Activated naive CD8-positive, alpha-beta T cell treated with anti-CD3 and anti-CD28 coated beads, Interleukin-2, amount 50 U/mL, for 16 hours (primary cell): ENCODE measurements around the gene ST7.

Source experiments
- DNase-seq: peaks from one replicate; pipeline ENCODE4 v3.0.0-alpha.2; 2020; ENCODE audit warnings: low read depth, low spot score

Gene ST7

DNA sequence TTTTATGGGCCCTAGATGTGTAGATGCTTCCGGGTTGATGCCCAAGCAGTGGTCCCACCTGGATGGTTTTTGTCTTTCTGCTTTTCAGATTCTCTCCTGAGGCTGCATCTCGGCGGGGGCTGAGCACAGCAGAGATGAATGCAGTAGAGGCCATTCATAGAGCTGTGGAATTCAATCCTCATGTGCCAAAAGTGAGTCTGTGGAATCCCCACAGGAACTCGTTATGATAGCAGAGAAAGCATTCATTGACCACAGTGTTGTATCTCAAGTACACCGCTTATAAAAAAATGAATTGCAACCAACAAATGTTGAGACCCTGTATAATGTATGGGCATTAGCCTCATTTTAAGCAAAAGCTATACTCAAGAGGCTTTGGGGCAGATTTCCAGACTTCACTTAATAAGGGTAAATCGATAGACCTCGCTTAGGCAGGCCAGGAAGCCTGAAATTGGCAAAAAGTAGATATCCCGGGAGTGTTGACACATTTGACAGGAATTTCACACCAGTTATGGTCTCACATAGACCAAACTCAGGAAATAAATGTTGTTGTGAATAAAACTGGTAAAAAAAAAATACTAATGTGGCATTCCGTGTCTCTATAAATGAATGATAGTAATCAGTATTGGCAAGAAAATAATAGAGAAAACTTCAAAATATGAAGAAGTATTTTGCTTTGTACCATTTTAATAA is 237.6 kb downstream of the ST7 start:
- DNase-seq = no peak

- DNase-seq = no peak
Observed at GRCh38 chr7:117192108-117192507, 238.8 kb downstream of the ST7 start.

GRCh38 chr7:117193564-117193963 is 240.3 kb downstream of the ST7 start:
- DNase-seq = no peak

DNA sequence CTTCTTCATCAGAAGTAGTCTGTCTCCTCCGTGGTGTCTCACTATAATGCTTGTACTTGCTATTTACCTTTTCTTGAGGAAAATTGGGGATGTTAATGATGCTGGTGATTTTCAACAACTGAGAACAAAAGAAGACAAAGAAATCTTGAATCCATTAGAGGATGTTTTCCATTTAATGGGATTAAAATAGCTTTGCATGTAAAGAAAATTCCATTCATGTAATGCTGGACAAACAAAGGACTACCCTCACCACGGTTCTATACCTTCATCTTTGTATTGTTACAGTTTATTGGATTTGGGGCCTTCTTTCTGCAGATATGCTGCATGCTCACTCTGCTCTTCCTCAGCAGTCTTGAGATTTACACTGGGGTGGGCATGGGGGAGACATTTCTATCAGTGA is 241.1 kb downstream of the ST7 start:
- DNase-seq = no peak

GRCh38 chr7:117195361-117196029 is 242.2 kb downstream of the ST7 start:
- DNase-seq = no peak

GRCh38 chr7:117200132-117200531 is 246.8 kb downstream of the ST7 start:
- DNase-seq = no peak

DNA sequence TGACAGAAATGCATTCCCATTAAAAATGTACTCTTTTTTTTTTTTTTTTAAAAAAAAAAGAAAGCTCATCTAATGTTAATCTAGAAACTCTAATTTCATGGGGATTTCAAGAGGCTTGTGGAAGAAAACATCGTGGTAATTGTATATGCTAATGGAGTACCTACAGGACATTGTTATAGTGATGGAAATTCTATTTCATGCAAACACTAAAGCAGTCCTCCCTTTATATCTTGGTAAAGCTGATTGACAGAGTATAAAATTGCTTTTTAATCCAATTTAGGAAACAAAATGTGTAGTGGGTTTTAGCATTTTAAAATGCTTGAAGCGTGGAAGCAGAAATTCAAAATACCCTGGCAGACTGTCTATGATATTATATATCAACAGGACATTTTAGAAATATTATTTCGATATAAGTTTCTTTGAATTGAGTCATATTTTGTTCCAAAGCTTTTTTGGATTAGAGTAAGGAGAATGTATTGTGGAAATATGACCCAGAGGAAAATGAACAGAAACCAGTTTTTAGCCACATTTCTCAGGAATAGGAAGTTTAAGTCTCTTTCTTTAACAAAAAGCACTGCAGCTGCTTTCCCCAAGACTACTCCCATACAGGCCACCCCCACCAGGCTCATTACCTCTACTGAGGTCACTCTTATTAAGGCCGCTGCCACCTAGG is 247.6 kb downstream of the ST7 start:
- no peak for DNase-seq

GRCh38 chr7:117202511-117202910 is 249.2 kb downstream of the ST7 start:
- DNase-seq = no peak

- DNase-seq = no peak
Observed at GRCh38 chr7:117203205-117203604, 249.9 kb downstream of the ST7 start.

DNA sequence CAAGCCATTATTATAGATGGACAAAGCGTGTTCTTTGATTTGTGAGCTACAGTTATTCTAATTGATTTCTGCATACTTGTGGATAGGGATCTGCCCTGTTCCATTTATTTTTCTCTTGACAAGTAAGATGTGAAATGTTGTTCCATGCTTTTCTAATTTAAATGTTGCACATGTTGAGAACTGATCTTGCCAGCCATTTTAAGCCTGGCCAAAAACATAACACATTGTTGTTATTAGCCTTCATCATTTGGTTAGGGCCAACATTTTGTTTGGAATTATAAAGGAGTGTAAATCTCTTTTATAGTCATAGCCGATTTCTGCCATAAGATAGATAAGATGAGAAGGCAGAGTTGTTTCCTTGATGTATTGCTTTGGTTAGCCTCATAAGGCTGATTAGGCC is 252.6 kb downstream of the ST7 start:
- no peak for DNase-seq

GRCh38 chr7:117208257-117208656 is 255.0 kb downstream of the ST7 start:
- no peak for DNase-seq

DNA sequence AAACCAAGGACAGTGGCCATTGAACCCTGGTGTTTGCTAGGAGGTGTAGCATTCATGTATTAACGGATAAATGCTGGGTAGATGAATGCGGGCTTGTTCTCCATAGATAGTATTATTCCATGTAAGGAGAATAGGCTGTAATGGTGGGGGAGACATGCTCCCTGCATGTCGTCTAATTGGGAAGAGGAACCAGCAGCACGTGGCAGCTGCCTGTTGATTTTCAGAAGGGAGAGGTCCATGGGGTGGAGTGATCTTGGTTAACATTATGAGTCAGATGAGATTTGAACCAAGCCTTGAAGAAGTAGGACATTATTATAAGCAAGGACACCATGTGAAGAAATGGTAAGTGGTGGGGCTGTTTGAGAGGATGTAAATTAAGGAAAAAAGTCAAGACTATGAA is 257.1 kb downstream of the ST7 start:
- DNase-seq = no peak

GRCh38 chr7:117210908-117211307 is 257.6 kb downstream of the ST7 start:
- no peak for DNase-seq

DNA sequence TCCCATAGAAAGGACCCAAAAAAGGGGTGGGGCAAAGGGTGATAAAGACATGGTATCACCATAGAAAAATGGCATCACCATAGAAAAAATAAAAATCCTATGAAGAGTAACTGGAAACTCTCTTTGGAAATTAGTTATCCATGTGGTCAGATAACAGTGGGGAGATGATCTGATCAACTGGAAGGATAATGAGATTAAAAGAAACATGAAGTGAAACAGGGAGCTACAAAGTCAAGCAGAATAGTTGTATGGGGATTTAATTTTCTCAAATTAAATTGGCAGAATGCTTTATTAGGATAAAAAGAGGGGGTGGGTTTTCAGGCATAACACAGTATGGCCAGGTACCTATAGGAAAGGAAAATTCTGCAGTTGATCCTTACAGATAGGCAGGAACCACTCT is 258.3 kb downstream of the ST7 start:
- DNase-seq = no peak

- DNase-seq = no peak
Observed at GRCh38 chr7:117212969-117213877, 259.9 kb downstream of the ST7 start.

DNA sequence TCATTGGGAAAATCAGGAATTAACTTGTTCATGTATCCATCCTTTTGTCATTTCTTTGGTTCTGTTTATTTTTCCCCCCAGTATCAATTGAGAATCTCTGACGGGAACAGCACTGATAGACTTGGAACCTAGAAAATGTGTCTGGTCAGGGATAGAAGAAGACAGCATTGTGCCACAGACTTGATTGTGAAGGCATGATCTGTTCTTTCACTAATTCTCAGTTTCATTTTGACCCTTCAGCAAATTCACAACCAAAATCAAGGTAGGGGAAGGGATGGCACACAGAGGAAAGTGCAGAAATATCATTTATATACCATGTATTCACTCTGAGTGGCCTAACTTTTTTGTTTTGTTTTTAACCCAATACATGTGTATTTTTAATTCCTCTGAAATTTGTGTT is 262.7 kb downstream of the ST7 start:
- DNase-seq = no peak

DNA sequence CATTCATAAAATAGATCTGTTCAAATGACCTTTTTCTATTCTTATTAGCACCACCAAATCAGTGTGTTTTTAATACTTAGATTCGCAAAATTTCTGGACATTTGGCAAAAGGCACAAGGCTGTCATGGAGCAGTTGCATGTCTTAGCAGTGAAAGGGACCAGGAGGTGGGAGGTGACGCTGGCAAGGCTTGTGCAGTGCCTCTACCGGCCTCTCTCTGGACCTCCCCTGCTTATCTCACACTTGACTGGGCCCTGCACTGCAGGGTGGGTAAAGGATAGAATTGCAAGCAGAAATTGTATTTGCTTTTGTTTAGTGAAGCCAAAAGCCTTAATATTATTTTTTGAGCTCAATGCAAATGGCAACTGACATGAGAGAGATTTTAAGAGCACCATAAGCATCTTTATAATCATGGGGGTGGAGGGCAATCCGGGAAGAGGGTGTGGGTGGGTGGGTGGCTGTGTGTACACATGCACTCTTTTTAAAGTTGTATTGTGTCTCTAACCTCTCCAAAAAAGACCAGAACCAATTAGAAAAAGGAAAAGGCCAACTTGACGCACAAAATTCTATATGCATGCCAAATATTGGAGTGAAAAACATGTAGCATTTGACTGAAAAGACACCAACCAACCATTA is 263.3 kb downstream of the ST7 start:
- no peak for DNase-seq

- no peak for DNase-seq
Observed at GRCh38 chr7:117217106-117218035, 264.1 kb downstream of the ST7 start.

GRCh38 chr7:117218700-117219099 is 265.4 kb downstream of the ST7 start:
- DNase-seq = no peak

DNA sequence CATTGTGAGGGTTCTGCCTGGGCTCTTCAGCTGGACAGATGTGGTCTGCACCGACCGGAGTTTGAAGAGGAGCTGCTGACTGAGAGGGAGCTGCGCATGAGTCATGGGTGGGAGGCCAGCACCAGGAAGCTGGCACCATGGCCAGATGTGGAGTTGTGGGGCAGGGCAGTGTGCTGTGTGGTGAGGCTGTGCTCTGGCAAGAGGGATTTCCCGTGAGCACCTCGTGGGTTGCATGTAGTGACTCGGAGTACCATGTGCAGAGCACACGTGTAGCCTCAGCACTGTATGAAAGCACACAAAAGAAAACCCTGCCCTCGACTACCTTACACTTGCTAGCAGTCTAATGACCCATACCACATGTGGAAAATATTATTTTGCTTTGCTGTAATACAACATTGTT is 266.2 kb downstream of the ST7 start:
- no peak for DNase-seq
